ENCODE data around the gene TRAPPC3L.
"Not testable (repeated sequence)": the region's sequence is repeated elsewhere in the genome, so short reads cannot be mapped to it uniquely, and the experiment has no call there.

The TRAPPC3L gene

GRCh38 chr6:116513224-116513875, 32.1 kb downstream of the TRAPPC3L start:
- DNase-seq (ENCODE audit: low read depth, low spot score): no peak

GRCh38 chr6:116512734-116513133, 32.8 kb downstream of the TRAPPC3L start:
- no peak for DNase-seq (ENCODE audit: low read depth, low spot score)

- DNase-seq (ENCODE audit: low read depth, low spot score): no peak
Observed at GRCh38 chr6:116512111-116512559, 33.3 kb downstream of the TRAPPC3L start.

- no peak for DNase-seq (ENCODE audit: low read depth, low spot score)
Observed at GRCh38 chr6:116511424-116512110, 33.9 kb downstream of the TRAPPC3L start, which contains the start of gene CALHM5. TSS of gene CALHM5 (plus strand) at chr6:116511639. CDS start at chr6:116511697, 58 bp downstream.

DNA sequence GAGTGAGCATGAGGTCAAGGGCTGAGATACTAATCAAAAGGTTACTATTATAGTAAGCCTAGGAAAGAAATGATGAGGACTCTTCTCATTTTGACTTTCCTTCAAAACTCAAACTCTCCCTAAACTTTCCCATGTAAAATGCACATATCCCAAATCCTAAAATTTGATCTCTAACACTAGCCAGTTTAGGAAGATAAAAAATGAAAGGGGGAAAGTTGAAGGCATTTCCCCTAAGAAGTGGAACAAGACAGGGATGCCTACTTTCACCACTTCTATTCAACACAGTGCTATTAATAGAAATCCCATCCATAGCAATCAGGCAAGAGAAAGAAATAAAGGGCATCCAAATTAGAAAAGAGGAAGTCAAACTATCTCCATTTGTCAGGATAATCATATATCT, 37.0 kb downstream of the TRAPPC3L start:
- DNase-seq (ENCODE audit: low read depth, low spot score): no peak

- no peak for DNase-seq (ENCODE audit: low read depth, low spot score)
Observed at GRCh38 chr6:116507324-116507723, 38.2 kb downstream of the TRAPPC3L start.

GRCh38 chr6:116500969-116501433, 44.5 kb downstream of the TRAPPC3L start:
- DNase-seq (ENCODE audit: low read depth, low spot score): no peak

- DNase-seq (ENCODE audit: low read depth, low spot score): no peak
Observed at GRCh38 chr6:116497113-116497676, 48.3 kb downstream of the TRAPPC3L start.

DNA sequence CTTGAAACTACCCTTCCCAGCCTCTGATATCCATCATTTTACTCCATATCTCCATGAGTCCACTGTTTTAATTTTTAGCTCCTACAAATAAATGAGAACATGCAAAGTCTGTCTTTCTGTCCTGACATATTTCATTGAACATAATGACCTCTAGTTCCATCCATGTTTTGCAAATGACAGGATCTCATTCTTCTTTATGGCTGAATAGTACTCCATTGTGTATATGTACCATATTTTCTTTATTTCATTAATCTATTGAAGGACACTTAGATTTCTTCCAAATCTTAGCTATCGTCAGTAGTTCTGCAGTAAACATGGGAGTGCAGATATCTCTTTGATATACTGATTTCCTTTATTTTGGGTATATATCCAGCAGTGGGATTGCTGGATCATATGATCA, 50.3 kb downstream of the TRAPPC3L start:
- DNase-seq (ENCODE audit: low read depth, low spot score): not testable (repeated sequence)

- no peak for DNase-seq (ENCODE audit: low read depth, low spot score)
Observed at GRCh38 chr6:116492331-116493067, 53.0 kb downstream of the TRAPPC3L start.

DNA sequence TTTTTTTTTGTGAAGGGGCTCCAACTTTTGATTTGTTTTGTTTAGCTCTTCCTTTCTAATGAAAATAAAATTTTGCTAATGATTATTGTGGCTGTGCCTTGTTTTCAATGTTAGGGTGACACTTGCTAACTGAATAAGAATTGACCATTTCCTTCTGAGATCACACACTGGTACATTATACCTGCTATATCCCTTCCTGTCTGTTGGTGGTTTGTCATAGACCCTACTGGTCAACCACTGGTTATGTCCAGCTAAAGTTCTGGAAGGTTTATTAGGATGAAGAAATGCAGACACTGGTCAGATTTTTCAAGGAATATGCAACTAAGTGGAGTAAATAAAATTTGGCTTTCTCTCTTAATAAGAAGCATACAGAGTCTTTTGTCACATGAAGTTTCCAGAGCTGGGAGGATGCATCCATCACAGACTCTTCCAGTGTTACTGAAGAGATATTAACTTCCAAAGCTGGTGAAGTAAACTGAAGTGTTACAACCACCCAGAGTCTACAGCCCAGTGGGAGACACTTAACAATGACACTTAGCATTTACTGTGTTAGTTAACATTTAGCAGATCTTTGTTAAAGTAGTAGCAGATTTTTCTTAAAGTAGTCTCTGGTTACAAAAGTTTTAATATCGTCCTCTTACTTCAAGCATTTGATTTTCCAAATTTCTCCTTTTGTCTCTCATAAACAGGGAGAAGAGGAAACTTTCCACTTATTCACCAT, 53.7 kb downstream of the TRAPPC3L start:
- DNase-seq (ENCODE audit: low read depth, low spot score): no peak

- no peak for DNase-seq (ENCODE audit: low read depth, low spot score)
Observed at GRCh38 chr6:116485559-116486184, 59.8 kb downstream of the TRAPPC3L start.

- DNase-seq (ENCODE audit: low read depth, low spot score): no peak
Observed at GRCh38 chr6:116483616-116484015, 61.9 kb downstream of the TRAPPC3L start.

- no peak for DNase-seq (ENCODE audit: low read depth, low spot score)
Observed at GRCh38 chr6:116482780-116483179, 62.7 kb downstream of the TRAPPC3L start.

- DNase-seq (ENCODE audit: low read depth, low spot score): no peak
Observed at GRCh38 chr6:116476002-116476678, 69.3 kb downstream of the TRAPPC3L start.

DNA sequence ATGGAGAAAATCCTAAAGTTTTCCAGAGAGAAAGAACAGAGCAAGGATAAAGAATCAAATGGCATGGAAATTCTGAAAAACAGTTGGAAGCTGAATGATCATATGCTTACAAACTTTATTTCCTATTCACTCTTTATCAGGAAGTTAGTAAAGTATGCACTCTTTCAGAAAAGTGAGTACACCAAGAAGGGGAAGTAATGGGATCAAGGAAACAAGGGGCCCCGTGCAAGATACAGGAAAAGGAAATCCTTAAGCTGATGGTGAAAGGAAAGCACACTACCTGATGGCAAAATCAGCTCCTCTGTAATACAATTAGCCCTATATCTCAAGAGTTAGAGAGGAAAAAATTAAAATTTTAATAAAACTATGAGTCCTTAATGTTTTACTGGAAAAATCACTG, 70.3 kb downstream of the TRAPPC3L start:
- no peak for DNase-seq (ENCODE audit: low read depth, low spot score)

GRCh38 chr6:116472706-116473105, 72.8 kb downstream of the TRAPPC3L start:
- DNase-seq (ENCODE audit: low read depth, low spot score): no peak

- DNase-seq (ENCODE audit: low read depth, low spot score): no peak
Observed at GRCh38 chr6:116471531-116471930, 74.0 kb downstream of the TRAPPC3L start.

DNA sequence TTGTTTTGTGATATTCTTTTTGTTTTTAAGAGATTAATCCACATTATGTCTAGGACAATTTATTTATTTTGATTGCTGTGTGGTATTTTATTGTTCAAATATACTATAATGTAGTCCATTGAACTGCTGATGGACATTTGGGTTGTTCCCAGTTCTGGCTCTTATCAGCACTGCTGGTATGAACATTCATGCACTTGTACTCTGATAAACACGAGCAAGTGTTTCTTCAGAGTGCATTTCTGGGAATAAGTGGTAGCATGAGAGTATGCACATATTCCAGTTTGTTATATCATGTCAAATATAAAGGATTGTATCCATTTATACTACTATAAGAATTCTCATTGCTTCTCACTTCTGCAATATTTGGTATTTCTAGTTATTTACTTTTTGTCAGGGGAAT, 77.2 kb downstream of the TRAPPC3L start:
- DNase-seq (ENCODE audit: low read depth, low spot score): no peak

DNA sequence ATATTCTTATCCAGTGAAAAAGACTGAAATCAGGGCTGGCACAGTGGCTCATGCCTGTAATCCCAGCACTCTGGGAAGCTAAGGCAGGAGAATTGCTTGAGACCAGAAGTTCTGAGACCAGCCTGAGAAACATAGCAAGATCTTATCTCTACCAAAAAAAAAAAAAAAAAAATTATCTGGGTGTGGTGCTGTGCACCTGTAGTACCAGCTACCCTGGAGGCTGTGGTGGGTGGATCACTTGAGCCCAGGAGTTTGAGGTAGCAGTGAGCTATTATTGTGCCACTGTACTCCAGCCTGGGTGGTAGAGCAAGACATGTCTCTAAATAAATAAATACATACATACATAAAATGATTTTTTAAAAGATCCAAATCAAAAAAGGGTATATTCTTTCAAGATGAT, 78.0 kb downstream of the TRAPPC3L start:
- no peak for DNase-seq (ENCODE audit: low read depth, low spot score)

Measured in activated CD4-positive, CD25-positive, alpha-beta regulatory T cell treated with anti-CD3 and anti-CD28 coated beads, Interleukin-2, amount 50 U/mL, for 16 hours (primary cell).